ENCODE results near the gene LRRC47. TPM values are rescaled to one million over a fixed set of nuclear protein-coding genes. Genes with fewer than 3 reads are reported as not detected.

Gene LRRC47
- total RNA-seq, 2 donors from 2014 or later = 31.9 to 42.7 TPM

DNA sequence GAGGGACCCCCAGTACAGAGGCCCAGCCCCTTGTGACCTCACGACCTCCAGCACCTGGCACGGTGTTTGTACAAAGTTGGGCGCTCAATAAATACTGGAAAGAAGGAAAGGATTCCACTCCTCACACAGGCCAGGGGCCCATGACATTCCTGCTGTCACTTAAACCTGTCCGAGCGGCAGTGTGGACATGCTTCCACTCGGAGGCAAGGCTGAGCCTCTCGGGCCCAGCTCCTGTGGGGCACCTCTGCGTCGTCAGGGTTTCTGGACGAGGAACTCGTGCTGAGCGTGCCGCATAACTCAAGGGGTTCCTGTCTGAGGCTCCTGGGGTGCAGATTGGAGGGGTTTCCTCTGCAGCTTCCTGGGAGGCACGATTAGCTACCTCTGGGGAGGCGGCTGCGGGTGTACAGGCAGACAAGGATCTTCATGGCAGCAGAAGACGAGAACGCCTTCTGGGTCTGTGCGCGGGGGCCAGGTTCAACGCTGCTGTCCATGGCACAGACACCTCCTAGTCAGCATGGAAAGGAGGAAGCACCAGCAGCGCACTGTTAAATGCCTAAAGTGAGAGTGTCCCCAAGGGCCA lies 27.4 kb downstream of the LRRC47 start:
- no peaks in the 10 kb centered on the region for H3K9me3 ChIP-seq
- no peaks in the 10 kb centered on the region for H3K36me3 ChIP-seq
- no peak for DNase-seq
- no peak overlapping the region for H3K9ac ChIP-seq (ENCODE audit: low read depth in 2 of 2, low read length in 2 of 2)
- no peaks in the 10 kb centered on the region for H3K27me3 ChIP-seq
- no peak overlapping the region for H3K27ac ChIP-seq
- H3K4me3 ChIP-seq = no peak overlapping the region
- TF ChIP-seq, protein P1, sequence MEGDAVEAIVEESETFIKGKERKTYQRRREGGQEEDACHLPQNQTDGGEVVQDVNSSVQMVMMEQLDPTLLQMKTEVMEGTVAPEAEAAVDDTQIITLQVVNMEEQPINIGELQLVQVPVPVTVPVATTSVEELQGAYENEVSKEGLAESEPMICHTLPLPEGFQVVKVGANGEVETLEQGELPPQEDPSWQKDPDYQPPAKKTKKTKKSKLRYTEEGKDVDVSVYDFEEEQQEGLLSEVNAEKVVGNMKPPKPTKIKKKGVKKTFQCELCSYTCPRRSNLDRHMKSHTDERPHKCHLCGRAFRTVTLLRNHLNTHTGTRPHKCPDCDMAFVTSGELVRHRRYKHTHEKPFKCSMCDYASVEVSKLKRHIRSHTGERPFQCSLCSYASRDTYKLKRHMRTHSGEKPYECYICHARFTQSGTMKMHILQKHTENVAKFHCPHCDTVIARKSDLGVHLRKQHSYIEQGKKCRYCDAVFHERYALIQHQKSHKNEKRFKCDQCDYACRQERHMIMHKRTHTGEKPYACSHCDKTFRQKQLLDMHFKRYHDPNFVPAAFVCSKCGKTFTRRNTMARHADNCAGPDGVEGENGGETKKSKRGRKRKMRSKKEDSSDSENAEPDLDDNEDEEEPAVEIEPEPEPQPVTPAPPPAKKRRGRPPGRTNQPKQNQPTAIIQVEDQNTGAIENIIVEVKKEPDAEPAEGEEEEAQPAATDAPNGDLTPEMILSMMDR (IDR thresholded peaks at IDR 0.05) = no peak
- no peaks in the 10 kb centered on the region for H3K4me1 ChIP-seq
- intact Hi-C loops (cut with DNase I) = no loop called here

- Histone ChIP-seq H3K36me3 (no peaks in the 10 kb centered on the region), H3K27me3 (no peaks in the 10 kb centered on the region), H3K4me1 (no peaks in the 10 kb centered on the region), H3K9ac (ENCODE audit: low read depth in 2 of 2, low read length in 2 of 2) (no peak overlapping the region), H3K27ac (no peak overlapping the region), H3K4me3 (no peak overlapping the region), H3K9me3 (no peaks in the 10 kb centered on the region)
- DNase-seq = no peak
- intact Hi-C loops (cut with DNase I) = no loop called here
- TF ChIP-seq, protein P1 (IDR thresholded peaks at IDR 0.05) = no peak
These were observed 28.9 kb downstream of the LRRC47 start for GRCh38 chr1:3767328-3767925.

GRCh38 chr1:3763351-3764125 lies 32.8 kb downstream of the LRRC47 start:
- H3K27me3 ChIP-seq = no peaks in the 10 kb centered on the region
- H3K4me1 ChIP-seq = no peaks in the 10 kb centered on the region
- intact Hi-C loops (cut with DNase I) = no loop called here
- no peaks in the 10 kb centered on the region for H3K36me3 ChIP-seq
- H3K27ac ChIP-seq = no peak overlapping the region
- no peak for DNase-seq
- no peaks in the 10 kb centered on the region for H3K9me3 ChIP-seq
- H3K9ac ChIP-seq (ENCODE audit: low read depth in 2 of 2, low read length in 2 of 2) = no peak overlapping the region
- TF ChIP-seq, protein P1 (IDR thresholded peaks at IDR 0.05) = no peak
- H3K4me3 ChIP-seq = no peak overlapping the region

DNA sequence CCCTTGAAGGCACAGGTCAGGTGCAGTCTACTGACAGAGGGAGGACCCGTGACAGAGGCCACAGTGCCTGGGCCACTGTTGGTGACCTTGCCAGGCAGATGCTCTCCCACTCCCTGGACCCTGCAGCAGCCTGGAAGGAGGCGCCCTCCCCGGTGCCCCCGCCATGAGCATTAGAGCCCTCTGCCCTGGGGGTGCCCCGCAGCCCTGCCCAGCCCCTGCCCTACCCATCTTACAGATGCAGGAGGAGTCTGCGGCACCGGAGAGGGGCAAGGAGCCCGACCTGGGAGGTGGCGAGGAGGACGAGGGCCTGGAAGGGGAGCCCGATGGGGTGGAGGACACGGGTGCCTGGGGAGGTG lies 33.4 kb downstream of the LRRC47 start:
- Histone ChIP-seq H3K9ac (ENCODE audit: low read depth in 2 of 2, low read length in 2 of 2) (no peak overlapping the region), H3K4me3 (no peak overlapping the region), H3K27ac (no peak overlapping the region), H3K9me3 (no peaks in the 10 kb centered on the region), H3K27me3 (no peaks in the 10 kb centered on the region), H3K4me1 (no peaks in the 10 kb centered on the region), H3K36me3 (no peaks in the 10 kb centered on the region)
- TF ChIP-seq, protein P1 (IDR thresholded peaks at IDR 0.05) = no peak
- DNase-seq = no peak
- intact Hi-C loops (cut with DNase I) = no loop called here

DNA sequence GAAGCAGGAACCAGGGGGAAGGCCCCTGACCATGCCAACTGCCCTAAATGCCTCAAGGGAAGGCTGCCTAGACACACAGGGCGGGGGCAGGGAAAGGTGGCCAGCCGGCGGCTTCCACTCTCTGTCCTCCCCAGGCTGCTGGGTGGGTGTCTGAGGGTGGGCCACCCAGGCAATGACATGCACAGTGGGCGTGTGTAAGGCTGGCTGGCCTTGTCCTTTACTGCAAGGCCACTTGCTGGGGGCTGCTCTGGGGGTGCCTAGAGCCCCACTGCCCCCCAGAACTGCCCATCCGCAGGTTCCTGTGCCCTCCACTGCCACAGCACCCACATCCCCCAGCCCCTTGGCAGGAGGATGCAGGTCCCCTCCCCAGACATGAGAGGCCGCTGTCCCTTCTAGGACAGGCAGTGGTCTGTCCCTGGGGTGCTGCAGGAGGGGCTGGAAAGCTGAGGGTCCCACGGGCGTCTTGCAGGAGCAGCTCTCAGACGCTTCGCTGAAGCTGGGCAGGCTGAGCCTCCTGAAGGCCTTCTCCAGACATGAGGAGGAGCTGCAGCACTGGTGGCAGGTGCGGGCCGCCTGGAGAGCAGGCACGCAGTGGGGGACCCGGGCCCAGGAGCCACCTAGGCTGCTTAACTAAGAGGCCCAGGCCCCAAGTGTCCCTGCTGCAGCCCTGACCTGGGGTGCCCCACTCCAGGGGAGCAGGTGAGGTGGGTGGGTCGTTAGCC lies 34.0 kb downstream of the LRRC47 start:
- TF ChIP-seq, protein P1 (IDR thresholded peaks at IDR 0.05) = no peak
- Histone ChIP-seq H3K4me3 (no peak overlapping the region), H3K27ac (no peak overlapping the region), H3K9me3 (no peaks in the 10 kb centered on the region), H3K9ac (ENCODE audit: low read depth in 2 of 2, low read length in 2 of 2) (no peak overlapping the region), H3K27me3 (no peaks in the 10 kb centered on the region), H3K36me3 (no peaks in the 10 kb centered on the region), H3K4me1 (no peaks in the 10 kb centered on the region)
- intact Hi-C loops (cut with DNase I) = no loop called here
- no peak for DNase-seq

Data from colonic mucosa (tissue), 4 donors.